GM23338 (cell line): ENCODE results near the gene RIT2. TPM values are rescaled to one million over a fixed set of nuclear protein-coding genes. Genes with fewer than 3 reads are reported as not detected.
A peak's percentile ranks its signal among the peaks of the same experiment; 100 is the strongest.

Experiments
- ATAC-seq: fragments of 200-7000 bp; cut with Tn5 transposase; 3 replicates; pipeline ENCODE4 v1.9.1; 2020
- DNase-seq: peaks from one replicate; pipeline ENCODE4 v3.0.0-alpha.2; 2015; ENCODE audit warnings: low spot score
- H2AFZ ChIP-seq: fragments of 200-600 bp; sonication (generic); 2 replicates; pipeline ENCODE4 v1.8.0; 2016; ENCODE audit warnings: antibody characterized with exemption, mild to moderate bottlenecking, moderate library complexity
- H3F3A ChIP-seq: fragments of 200-600 bp; sonication (generic); replicated peaks from 2 replicates; pipeline ENCODE4 v1.8.0; 2017; ENCODE audit warnings: antibody characterized with exemption, mixed run types, low read depth
- H3K27ac ChIP-seq: fragments of 200-600 bp; sonication (generic); 2 replicates; pipeline ENCODE4 v1.6.1; 2016; ENCODE audit warnings: low read depth
- H3K27me3 ChIP-seq: fragments of 200-600 bp; sonication (generic); 2 replicates; pipeline ENCODE4 v1.8.0; 2016; ENCODE audit warnings: mild to moderate bottlenecking, mixed run types, moderate library complexity; ENCODE audit not compliant: insufficient read depth
- H3K36me3 ChIP-seq: fragments of 200-600 bp; sonication (generic); 2 replicates; pipeline ENCODE4 v1.8.0; 2016; ENCODE audit warnings: mild to moderate bottlenecking; ENCODE audit not compliant: insufficient read depth
- H3K4me1 ChIP-seq: fragments of 200-600 bp; sonication (generic); 2 replicates; pipeline ENCODE4 v1.8.0; 2016; ENCODE audit warnings: mild to moderate bottlenecking, moderate library complexity; ENCODE audit not compliant: insufficient read depth
- H3K4me2 ChIP-seq: fragments of 200-600 bp; sonication (generic); 2 replicates; pipeline ENCODE4 v1.7.1; 2017; ENCODE audit warnings: mixed run types
- H3K4me3 ChIP-seq: fragments of 200-600 bp; sonication (generic); 2 replicates; pipeline ENCODE4 v1.6.1; 2016; ENCODE audit warnings: mixed run types
- H3K79me2 ChIP-seq: fragments of 200-600 bp; sonication (generic); replicated peaks from 2 replicates; pipeline ENCODE4 v1.8.0; 2017; ENCODE audit warnings: mild to moderate bottlenecking; ENCODE audit not compliant: insufficient read depth
- H3K9me2 ChIP-seq: fragments of 200-600 bp; sonication (generic); 2 replicates; pipeline ENCODE4 v1.8.0; 2017; ENCODE audit not compliant: insufficient read depth
- H4K20me1 ChIP-seq: fragments of 200-600 bp; sonication (generic); replicated peaks from 2 replicates; pipeline ENCODE4 v1.8.0; 2017; ENCODE audit warnings: mild to moderate bottlenecking; ENCODE audit not compliant: insufficient read depth
- H3K27ac Mint-ChIP-seq: 2 replicates; pipeline ENCODE4 v1.8.0; 2020; ENCODE audit warnings: inconsistent platforms, mild to moderate bottlenecking, moderate library complexity, mixed read lengths
- H3K27me3 Mint-ChIP-seq: 3 replicates; pipeline ENCODE4 v1.8.0; 2022; ENCODE audit warnings: low read depth, mild to moderate bottlenecking, moderate library complexity, mixed read lengths, inconsistent platforms; ENCODE audit not compliant: insufficient read depth, poor library complexity
- H3K36me3 Mint-ChIP-seq: 3 replicates; pipeline ENCODE4 v1.8.0; 2021; ENCODE audit warnings: low read depth, mild to moderate bottlenecking, inconsistent platforms, moderate library complexity, mixed read lengths
- H3K4me1 Mint-ChIP-seq: 3 replicates; pipeline ENCODE4 v1.8.0; 2020; ENCODE audit warnings: mild to moderate bottlenecking, inconsistent platforms, mixed read lengths
- H3K4me3 Mint-ChIP-seq: 3 replicates; pipeline ENCODE4 v1.8.0; 2021; ENCODE audit warnings: moderate library complexity, mild to moderate bottlenecking, inconsistent platforms, mixed read lengths
- H3K9me3 Mint-ChIP-seq: 3 replicates; pipeline ENCODE4 v1.8.0; 2020; ENCODE audit warnings: moderate library complexity, mild to moderate bottlenecking, inconsistent platforms, mixed read lengths
- CREB1 ChIP-seq: fragments of 250-450 bp; sonication (Bioruptor Pico); IDR thresholded peaks from 2 replicates; pipeline ENCODE4 v1.5.0; 2020; ENCODE audit warnings: low read depth, mild to moderate bottlenecking, moderate library complexity
- EZH2 ChIP-seq: fragments of 200-600 bp; sonication (generic); IDR thresholded peaks from one replicate; pipeline ENCODE4 v1.8.0; 2017; ENCODE audit warnings: antibody characterized with exemption, mild to moderate bottlenecking, low read depth; ENCODE audit not compliant: unreplicated experiment
- EZH2phosphoT487 ChIP-seq: fragments of 200-600 bp; sonication (generic); IDR thresholded peaks from one replicate; pipeline ENCODE4 v1.8.1; 2018; ENCODE audit warnings: antibody characterized with exemption; ENCODE audit not compliant: unreplicated experiment
- JUNB ChIP-seq: IDR thresholded peaks from one replicate; pipeline ENCODE4 v1.6.1; 2016; ENCODE audit warnings: antibody characterized with exemption; ENCODE audit not compliant: unreplicated experiment
- NANOG ChIP-seq: IDR thresholded peaks from 2 replicates; pipeline ENCODE4 v1.6.1; 2016; ENCODE audit warnings: antibody characterized with exemption, borderline replicate concordance
- POLR2AphosphoS5 ChIP-seq: IDR thresholded peaks from 2 replicates; pipeline ENCODE4 v1.6.1; 2016; ENCODE audit warnings: antibody characterized with exemption, low read depth
- STAT1 ChIP-seq: IDR thresholded peaks from one replicate; pipeline ENCODE4 v1.6.1; 2016; ENCODE audit warnings: antibody characterized with exemption; ENCODE audit not compliant: unreplicated experiment
- ZNF114 ChIP-seq: fragments of 250-450 bp; sonication (Bioruptor Pico); IDR thresholded peaks from 2 replicates; pipeline ENCODE4 v1.5.0; 2020; ENCODE audit warnings: mild to moderate bottlenecking, moderate library complexity
- ZNF331 ChIP-seq: fragments of 250-450 bp; sonication (Bioruptor Pico); IDR thresholded peaks from 2 replicates; pipeline ENCODE4 v1.5.0; 2020; ENCODE audit warnings: low read depth, mild to moderate bottlenecking, moderate library complexity
- polyA plus RNA-seq: library from polyadenylated mRNA; unstranded; fragments of >200 nt; fragmentation: Nextera tagmentation; extraction: Ambion mirVana; gene quantifications from 2 replicates; pipeline ENCODE4 v1.2.1, GENCODE V29; 2016
- total RNA-seq: library from RNA; depleted of rRNA; stranded (reverse); fragments of >200 nt; shearing (Covaris generic); gene quantifications from 2 replicates; pipeline ENCODE4 v1.2.3, GENCODE V29; 2014
- TF ChIP-seq, protein P1 (sequence below): IDR thresholded peaks from 2 replicates; pipeline ENCODE4 v1.6.1; 2016; ENCODE audit warnings: antibody characterized with exemption
- TF ChIP-seq, protein P2 (sequence below): IDR thresholded peaks from one replicate; pipeline ENCODE4 v1.6.1; 2018; ENCODE audit warnings: antibody characterized with exemption; ENCODE audit not compliant: unreplicated experiment
- TF ChIP-seq, protein P3 (sequence below), 2 experiments: fragments of 200-600 bp in 1 of 2; sonication (generic) in 1 of 2; conservative IDR thresholded peaks; 2 replicates each; pipeline versions ENCODE4 v1.5.1 to v1.6.1; 2016 to 2017; ENCODE audit warnings: antibody characterized with exemption in 2 of 2, low read depth in 2 of 2, mild to moderate bottlenecking in 2 of 2, moderate library complexity in 1 of 2
- TF ChIP-seq, protein P4 (sequence below): fragments of 250-450 bp; sonication (Bioruptor Pico); IDR thresholded peaks from 2 replicates; pipeline ENCODE4 v1.5.0; 2020; ENCODE audit warnings: mild to moderate bottlenecking, moderate library complexity

RIT2 gene
- total and polyA plus RNA-seq, 2 experiments from 2014 or later: 1.9 to 8.8 TPM

DNA sequence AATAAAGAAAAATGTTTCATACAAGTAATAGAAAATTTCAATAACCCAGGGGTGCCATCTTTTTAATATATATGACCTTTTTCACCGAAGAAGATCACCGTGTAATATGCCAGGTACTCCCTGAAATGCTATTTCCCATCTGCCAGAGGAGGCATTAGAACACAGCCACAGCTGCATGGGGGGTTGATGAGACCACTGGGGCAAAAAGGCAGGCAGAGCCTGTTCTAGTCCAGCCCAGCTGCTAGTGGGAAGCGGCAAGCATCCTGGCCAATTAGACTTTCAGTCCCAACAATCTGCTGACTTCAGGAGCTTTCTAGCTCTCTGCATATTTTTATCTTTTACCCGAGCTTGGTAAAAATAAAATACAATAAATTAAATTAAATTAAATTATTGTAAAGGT, 362.6 kb downstream of the RIT2 start:
- no peaks in the 10 kb centered on the region for H3K79me2 ChIP-seq
- H3K4me2 ChIP-seq: no peak overlapping the region
- H3K27me3 ChIP-seq: no peaks in the 10 kb centered on the region
- H2AFZ ChIP-seq: no peak overlapping the region
- Mint-ChIP-seq H3K27me3 (no peaks in the 10 kb centered on the region), H3K27ac (no peak overlapping the region), H3K36me3 (peaks cover 15% of the 10 kb centered on the region), H3K9me3 (peaks cover 7% of the 10 kb centered on the region), H3K4me3 (no peak overlapping the region), H3K4me1 (no peaks in the 10 kb centered on the region; the same call in 2 of the 3 replicates)
- peaks cover 10% of the 10 kb centered on the region for H3K4me1 ChIP-seq
- H3K27ac ChIP-seq: no peak overlapping the region
- H4K20me1 ChIP-seq: no peaks in the 10 kb centered on the region
- H3K9me2 ChIP-seq: peaks cover 5% of the 10 kb centered on the region
- H3F3A ChIP-seq: no peaks in the 10 kb centered on the region
- DNase-seq (peak; percentile 15), ATAC-seq (no peak; the same call in 2 of the 3 replicates)
- no peaks in the 10 kb centered on the region for H3K36me3 ChIP-seq
- TF ChIP-seq EZH2 (no peak), POLR2AphosphoS5 (no peak), STAT1 (no peak), CREB1 (CRISPR knock-in tag) (no peak), EZH2phosphoT487 (no peak), ZNF331 (CRISPR knock-in tag) (no peak), JUNB (no peak), NANOG (no peak), ZNF114 (CRISPR knock-in tag) (no peak)
- TF ChIP-seq, protein P1, sequence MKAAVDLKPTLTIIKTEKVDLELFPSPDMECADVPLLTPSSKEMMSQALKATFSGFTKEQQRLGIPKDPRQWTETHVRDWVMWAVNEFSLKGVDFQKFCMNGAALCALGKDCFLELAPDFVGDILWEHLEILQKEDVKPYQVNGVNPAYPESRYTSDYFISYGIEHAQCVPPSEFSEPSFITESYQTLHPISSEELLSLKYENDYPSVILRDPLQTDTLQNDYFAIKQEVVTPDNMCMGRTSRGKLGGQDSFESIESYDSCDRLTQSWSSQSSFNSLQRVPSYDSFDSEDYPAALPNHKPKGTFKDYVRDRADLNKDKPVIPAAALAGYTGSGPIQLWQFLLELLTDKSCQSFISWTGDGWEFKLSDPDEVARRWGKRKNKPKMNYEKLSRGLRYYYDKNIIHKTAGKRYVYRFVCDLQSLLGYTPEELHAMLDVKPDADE: no peak
- TF ChIP-seq, protein P2, sequence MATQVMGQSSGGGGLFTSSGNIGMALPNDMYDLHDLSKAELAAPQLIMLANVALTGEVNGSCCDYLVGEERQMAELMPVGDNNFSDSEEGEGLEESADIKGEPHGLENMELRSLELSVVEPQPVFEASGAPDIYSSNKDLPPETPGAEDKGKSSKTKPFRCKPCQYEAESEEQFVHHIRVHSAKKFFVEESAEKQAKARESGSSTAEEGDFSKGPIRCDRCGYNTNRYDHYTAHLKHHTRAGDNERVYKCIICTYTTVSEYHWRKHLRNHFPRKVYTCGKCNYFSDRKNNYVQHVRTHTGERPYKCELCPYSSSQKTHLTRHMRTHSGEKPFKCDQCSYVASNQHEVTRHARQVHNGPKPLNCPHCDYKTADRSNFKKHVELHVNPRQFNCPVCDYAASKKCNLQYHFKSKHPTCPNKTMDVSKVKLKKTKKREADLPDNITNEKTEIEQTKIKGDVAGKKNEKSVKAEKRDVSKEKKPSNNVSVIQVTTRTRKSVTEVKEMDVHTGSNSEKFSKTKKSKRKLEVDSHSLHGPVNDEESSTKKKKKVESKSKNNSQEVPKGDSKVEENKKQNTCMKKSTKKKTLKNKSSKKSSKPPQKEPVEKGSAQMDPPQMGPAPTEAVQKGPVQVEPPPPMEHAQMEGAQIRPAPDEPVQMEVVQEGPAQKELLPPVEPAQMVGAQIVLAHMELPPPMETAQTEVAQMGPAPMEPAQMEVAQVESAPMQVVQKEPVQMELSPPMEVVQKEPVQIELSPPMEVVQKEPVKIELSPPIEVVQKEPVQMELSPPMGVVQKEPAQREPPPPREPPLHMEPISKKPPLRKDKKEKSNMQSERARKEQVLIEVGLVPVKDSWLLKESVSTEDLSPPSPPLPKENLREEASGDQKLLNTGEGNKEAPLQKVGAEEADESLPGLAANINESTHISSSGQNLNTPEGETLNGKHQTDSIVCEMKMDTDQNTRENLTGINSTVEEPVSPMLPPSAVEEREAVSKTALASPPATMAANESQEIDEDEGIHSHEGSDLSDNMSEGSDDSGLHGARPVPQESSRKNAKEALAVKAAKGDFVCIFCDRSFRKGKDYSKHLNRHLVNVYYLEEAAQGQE: no peak
- TF ChIP-seq, protein P3, sequence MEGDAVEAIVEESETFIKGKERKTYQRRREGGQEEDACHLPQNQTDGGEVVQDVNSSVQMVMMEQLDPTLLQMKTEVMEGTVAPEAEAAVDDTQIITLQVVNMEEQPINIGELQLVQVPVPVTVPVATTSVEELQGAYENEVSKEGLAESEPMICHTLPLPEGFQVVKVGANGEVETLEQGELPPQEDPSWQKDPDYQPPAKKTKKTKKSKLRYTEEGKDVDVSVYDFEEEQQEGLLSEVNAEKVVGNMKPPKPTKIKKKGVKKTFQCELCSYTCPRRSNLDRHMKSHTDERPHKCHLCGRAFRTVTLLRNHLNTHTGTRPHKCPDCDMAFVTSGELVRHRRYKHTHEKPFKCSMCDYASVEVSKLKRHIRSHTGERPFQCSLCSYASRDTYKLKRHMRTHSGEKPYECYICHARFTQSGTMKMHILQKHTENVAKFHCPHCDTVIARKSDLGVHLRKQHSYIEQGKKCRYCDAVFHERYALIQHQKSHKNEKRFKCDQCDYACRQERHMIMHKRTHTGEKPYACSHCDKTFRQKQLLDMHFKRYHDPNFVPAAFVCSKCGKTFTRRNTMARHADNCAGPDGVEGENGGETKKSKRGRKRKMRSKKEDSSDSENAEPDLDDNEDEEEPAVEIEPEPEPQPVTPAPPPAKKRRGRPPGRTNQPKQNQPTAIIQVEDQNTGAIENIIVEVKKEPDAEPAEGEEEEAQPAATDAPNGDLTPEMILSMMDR (conservative IDR thresholded peaks at IDR 0.05; ENCODE audit: low read depth in 2 of 2): no peak
- TF ChIP-seq, protein P4, sequence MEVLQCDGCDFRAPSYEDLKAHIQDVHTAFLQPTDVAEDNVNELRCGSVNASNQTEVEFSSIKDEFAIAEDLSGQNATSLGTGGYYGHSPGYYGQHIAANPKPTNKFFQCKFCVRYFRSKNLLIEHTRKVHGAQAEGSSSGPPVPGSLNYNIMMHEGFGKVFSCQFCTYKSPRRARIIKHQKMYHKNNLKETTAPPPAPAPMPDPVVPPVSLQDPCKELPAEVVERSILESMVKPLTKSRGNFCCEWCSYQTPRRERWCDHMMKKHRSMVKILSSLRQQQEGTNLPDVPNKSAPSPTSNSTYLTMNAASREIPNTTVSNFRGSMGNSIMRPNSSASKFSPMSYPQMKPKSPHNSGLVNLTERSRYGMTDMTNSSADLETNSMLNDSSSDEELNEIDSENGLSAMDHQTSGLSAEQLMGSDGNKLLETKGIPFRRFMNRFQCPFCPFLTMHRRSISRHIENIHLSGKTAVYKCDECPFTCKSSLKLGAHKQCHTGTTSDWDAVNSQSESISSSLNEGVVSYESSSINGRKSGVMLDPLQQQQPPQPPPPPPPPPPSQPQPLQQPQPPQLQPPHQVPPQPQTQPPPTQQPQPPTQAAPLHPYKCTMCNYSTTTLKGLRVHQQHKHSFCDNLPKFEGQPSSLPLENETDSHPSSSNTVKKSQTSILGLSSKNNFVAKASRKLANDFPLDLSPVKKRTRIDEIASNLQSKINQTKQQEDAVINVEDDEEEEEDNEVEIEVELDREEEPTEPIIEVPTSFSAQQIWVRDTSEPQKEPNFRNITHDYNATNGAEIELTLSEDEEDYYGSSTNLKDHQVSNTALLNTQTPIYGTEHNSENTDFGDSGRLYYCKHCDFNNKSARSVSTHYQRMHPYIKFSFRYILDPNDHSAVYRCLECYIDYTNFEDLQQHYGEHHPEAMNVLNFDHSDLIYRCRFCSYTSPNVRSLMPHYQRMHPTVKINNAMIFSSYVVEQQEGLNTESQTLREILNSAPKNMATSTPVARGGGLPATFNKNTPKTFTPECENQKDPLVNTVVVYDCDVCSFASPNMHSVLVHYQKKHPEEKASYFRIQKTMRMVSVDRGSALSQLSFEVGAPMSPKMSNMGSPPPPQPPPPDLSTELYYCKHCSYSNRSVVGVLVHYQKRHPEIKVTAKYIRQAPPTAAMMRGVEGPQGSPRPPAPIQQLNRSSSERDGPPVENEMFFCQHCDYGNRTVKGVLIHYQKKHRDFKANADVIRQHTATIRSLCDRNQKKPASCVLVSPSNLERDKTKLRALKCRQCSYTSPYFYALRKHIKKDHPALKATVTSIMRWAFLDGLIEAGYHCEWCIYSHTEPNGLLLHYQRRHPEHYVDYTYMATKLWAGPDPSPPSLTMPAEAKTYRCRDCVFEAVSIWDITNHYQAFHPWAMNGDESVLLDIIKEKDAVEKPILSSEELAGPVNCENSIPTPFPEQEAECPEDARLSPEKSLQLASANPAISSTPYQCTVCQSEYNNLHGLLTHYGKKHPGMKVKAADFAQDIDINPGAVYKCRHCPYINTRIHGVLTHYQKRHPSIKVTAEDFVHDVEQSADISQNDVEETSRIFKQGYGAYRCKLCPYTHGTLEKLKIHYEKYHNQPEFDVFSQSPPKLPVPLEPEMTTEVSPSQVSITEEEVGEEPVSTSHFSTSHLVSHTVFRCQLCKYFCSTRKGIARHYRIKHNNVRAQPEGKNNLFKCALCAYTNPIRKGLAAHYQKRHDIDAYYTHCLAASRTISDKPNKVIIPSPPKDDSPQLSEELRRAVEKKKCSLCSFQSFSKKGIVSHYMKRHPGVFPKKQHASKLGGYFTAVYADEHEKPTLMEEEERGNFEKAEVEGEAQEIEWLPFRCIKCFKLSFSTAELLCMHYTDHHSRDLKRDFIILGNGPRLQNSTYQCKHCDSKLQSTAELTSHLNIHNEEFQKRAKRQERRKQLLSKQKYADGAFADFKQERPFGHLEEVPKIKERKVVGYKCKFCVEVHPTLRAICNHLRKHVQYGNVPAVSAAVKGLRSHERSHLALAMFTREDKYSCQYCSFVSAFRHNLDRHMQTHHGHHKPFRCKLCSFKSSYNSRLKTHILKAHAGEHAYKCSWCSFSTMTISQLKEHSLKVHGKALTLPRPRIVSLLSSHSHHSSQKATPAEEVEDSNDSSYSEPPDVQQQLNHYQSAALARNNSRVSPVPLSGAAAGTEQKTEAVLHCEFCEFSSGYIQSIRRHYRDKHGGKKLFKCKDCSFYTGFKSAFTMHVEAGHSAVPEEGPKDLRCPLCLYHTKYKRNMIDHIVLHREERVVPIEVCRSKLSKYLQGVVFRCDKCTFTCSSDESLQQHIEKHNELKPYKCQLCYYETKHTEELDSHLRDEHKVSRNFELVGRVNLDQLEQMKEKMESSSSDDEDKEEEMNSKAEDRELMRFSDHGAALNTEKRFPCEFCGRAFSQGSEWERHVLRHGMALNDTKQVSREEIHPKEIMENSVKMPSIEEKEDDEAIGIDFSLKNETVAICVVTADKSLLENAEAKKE (CRISPR knock-in tag): no peak
- no peak overlapping the region for H3K4me3 ChIP-seq
